Dendritic cell treated with granulocyte-macrophage colony-stimulating factor and Interleukin-4, amounts not matched to agents 40 ng/mL and 50 ng/mL, for 4 days (primary cell): ENCODE results near the gene ZNF511.

Experiments
- H3K27ac Mint-ChIP-seq: one replicate; pipeline ENCODE4 v1.8.0; 2022; ENCODE audit warnings: mild to moderate bottlenecking, mixed read lengths
- H3K27me3 Mint-ChIP-seq: one replicate; pipeline ENCODE4 v1.8.0; 2022; ENCODE audit warnings: mild to moderate bottlenecking, mixed read lengths
- H3K36me3 Mint-ChIP-seq: one replicate; pipeline ENCODE4 v1.8.0; 2022; ENCODE audit warnings: low read depth, mixed read lengths
- H3K4me1 Mint-ChIP-seq: one replicate; pipeline ENCODE4 v1.8.0; 2022; ENCODE audit warnings: low read depth, mixed read lengths
- H3K4me3 Mint-ChIP-seq: one replicate; pipeline ENCODE4 v1.8.0; 2022; ENCODE audit warnings: mild to moderate bottlenecking, moderate library complexity, mixed read lengths
- H3K9me3 Mint-ChIP-seq: one replicate; pipeline ENCODE4 v1.8.0; 2022; ENCODE audit warnings: mixed read lengths
- intact Hi-C: fragments of 100-400 bp; cut with micrococcal nuclease; formaldehyde crosslinking; loops from one replicate; pipeline ENCODE4 v1.15.0; 2022

The ZNF511 gene

GRCh38 chr10:133350283-133350949, 41.7 kb downstream of the ZNF511 start:
- no peaks in the 10 kb centered on the region for H3K9me3 Mint-ChIP-seq
- H3K27me3 Mint-ChIP-seq: peaks cover 33% of the 10 kb centered on the region
- intact Hi-C loops: no loop called here
- H3K4me3 Mint-ChIP-seq: no peak overlapping the region
- peaks cover 6% of the 10 kb centered on the region for H3K4me1 Mint-ChIP-seq
- H3K27ac Mint-ChIP-seq: no peak overlapping the region
- H3K36me3 Mint-ChIP-seq: peaks cover 16% of the 10 kb centered on the region

GRCh38 chr10:133350950-133351329, 42.2 kb downstream of the ZNF511 start:
- H3K27ac Mint-ChIP-seq: no peak overlapping the region
- intact Hi-C loops: no loop called here
- peaks cover 22% of the 10 kb centered on the region for H3K36me3 Mint-ChIP-seq

GRCh38 chr10:133351408-133352318, 42.9 kb downstream of the ZNF511 start:
- no peak overlapping the region for H3K27ac Mint-ChIP-seq
- peaks cover 12% of the 10 kb centered on the region for H3K4me1 Mint-ChIP-seq
- intact Hi-C loops: no loop called here
- H3K4me3 Mint-ChIP-seq: no peak overlapping the region
- H3K27me3 Mint-ChIP-seq: peaks cover 23% of the 10 kb centered on the region
- peaks cover 29% of the 10 kb centered on the region for H3K36me3 Mint-ChIP-seq
- H3K9me3 Mint-ChIP-seq: no peaks in the 10 kb centered on the region

More at GRCh38 chr10:133350950-133351329, 42.2 kb downstream of the ZNF511 start:
- Mint-ChIP-seq H3K4me1 (peaks cover 8% of the 10 kb centered on the region), H3K4me3 (no peak overlapping the region), H3K9me3 (no peaks in the 10 kb centered on the region), H3K27me3 (peaks cover 29% of the 10 kb centered on the region)

DNA sequence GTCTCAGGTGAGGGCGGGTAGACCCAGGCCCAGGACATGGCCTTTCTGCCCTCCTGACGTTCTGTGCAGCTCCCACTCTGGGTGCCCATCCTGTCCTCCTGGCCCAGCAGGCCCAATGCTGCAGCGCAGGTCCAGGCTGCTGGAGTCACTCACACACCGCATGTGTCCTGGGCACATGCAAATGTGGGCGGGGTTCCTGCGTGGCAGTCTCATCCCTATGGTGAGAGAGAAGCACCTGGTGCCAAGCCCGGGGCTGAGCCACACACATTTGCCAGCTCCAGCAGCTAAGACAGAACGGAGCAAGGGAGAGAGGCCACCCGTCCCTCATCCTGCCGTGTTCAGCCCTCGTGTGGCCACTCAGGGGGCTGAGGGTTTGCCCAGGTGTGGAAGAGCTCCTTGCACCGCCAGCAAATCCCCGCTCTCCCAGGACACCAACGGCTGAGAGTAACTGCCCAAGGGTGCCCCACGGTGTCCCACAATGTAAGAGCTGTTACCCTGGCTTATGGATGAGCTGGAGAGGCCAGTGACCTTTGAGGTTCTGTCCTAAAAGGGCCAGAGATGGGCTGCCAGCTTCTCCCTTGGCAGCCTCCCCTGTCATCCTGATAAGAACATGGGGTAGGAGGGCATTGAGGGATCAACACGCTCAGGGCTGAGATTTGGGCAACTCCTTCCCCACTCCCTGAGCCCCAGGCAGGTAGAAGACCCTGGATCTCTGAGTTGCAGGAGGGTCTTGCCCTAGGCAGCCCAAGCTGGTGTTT, 44.7 kb downstream of the ZNF511 start:
- Mint-ChIP-seq H3K36me3 (peaks cover 29% of the 10 kb centered on the region), H3K4me1 (peaks cover 12% of the 10 kb centered on the region), H3K27me3 (peaks cover 13% of the 10 kb centered on the region), H3K27ac (no peak overlapping the region), H3K4me3 (no peak overlapping the region), H3K9me3 (no peaks in the 10 kb centered on the region)
- intact Hi-C loops: no loop called here

DNA sequence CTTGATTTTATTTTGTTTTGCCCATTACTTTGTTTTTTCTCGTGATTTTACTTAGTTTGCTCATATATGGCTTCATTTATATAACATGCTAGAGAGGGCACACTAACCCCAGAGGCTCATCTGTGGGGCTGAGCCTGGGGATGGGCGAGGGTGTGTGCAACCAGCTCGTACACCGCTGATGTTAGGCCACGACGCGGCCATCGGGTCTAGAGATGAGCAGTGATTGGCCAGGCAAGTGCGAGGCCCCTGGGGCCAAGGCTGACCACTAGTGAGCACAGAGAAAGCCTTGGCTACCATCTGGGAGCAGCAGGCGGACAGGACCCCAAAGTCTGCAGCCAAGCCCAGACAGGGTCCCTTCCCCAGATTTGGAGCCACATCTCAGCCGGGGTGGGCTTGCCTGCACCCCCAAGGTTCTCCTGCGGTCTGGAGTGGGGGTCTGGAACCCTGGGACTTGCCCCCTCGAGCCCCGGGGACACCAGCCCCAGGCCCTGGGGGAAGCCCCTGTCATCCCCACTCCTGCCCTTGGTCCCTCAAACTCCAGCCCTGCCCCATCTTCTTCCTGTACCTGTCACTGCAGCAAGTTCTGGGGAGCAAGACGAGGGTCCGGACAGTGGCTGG, 45.4 kb downstream of the ZNF511 start:
- Mint-ChIP-seq H3K4me1 (peaks cover 10% of the 10 kb centered on the region), H3K36me3 (peaks cover 29% of the 10 kb centered on the region), H3K4me3 (no peak overlapping the region), H3K9me3 (no peaks in the 10 kb centered on the region), H3K27ac (no peak overlapping the region), H3K27me3 (peaks cover 11% of the 10 kb centered on the region)
- intact Hi-C loops: no loop called here

DNA sequence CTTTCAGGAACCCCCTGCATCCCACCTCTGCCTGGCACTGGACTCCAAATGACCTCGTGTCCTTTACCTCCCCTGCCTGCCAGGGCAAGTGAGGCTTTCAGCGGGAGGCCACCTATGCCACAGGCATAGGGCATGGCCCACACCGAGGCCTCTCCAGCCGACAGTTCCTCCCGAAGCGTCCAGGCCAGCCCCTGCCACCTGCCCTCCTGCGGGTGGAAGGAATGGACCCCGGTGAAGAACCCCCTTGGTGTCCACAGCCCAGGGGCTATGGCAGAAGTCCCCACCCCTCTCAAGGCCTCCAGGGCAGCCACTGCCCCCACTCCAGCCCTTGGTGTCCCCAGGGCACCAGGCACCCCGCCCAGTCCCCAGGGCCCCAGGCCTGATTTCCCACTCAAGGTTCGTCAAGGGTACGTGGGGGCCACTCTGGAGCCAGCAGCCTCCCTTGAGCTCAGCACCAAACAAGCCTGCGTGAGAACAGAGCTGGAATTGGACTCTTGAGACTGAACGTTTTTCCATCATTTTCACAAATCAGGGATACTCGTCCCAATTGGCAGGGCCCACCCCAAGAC, 46.0 kb downstream of the ZNF511 start:
- Mint-ChIP-seq H3K27ac (no peak overlapping the region), H3K4me3 (no peak overlapping the region)
- intact Hi-C loops: loop anchor here (5.0 kb wide), 1 partner anchor 38 kb away; the partner anchor contains the start of gene MTG1

DNA sequence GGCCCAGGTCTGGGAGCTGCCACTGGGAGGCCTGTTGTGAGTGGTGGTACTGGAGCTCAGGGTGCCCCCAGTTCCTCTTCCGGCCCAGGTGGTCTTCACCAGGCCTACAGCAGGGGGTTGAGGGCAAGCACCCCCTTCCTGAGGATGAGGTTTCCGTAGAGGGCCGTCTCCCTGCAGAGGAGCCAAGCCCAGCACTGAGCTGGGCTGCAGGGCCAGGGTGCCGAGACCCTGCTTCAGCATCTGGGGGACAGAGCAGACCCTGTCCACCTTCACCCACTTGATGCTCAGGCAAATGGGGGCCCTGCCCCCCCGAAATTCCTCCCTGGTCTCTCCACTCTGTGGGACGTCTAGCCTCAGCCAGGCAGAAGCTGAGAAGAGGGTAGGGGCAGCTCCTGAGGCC, 46.6 kb downstream of the ZNF511 start:
- Mint-ChIP-seq H3K4me3 (no peak overlapping the region), H3K27me3 (peaks cover 6% of the 10 kb centered on the region), H3K36me3 (peaks cover 29% of the 10 kb centered on the region), H3K4me1 (peaks cover 6% of the 10 kb centered on the region), H3K27ac (no peak overlapping the region), H3K9me3 (no peaks in the 10 kb centered on the region)
- intact Hi-C loops: loop anchor here (5.0 kb wide), 1 partner anchor 37 kb away; the partner anchor contains the start of gene MTG1

More for the DNA sequence above, 46.0 kb downstream of the ZNF511 start:
- Mint-ChIP-seq H3K9me3 (no peaks in the 10 kb centered on the region), H3K36me3 (peaks cover 29% of the 10 kb centered on the region), H3K27me3 (peaks cover 6% of the 10 kb centered on the region), H3K4me1 (peaks cover 6% of the 10 kb centered on the region)

DNA sequence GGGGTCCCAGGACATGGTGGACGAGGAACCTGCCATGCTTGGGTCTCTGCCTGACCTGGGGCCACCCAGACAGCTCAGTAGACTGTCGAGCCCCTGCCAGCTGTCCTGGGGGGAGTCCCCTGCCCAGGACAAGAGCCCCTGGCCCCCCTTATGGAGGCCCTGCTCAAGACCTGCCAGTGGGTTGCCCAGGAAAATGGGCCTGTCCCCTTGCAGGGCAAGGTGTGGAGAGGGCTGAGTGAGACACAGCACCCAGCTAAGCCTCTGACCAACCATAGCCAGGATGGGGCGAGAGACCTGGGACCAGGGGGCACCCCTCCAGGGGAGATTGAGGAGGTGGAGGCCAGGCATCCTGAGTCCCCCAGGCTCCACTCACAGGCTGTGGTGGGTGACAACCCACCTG, 47.3 kb downstream of the ZNF511 start:
- H3K4me3 Mint-ChIP-seq: peak overlapping the region; percentile 80
- H3K27me3 Mint-ChIP-seq: peaks cover 4% of the 10 kb centered on the region
- H3K27ac Mint-ChIP-seq: peak overlapping the region; percentile 70
- peaks cover 6% of the 10 kb centered on the region for H3K4me1 Mint-ChIP-seq
- intact Hi-C loops: loop anchor here (5.0 kb wide), 1 partner anchor 36 kb away; the partner anchor contains the start of gene MTG1
- H3K9me3 Mint-ChIP-seq: no peaks in the 10 kb centered on the region
- H3K36me3 Mint-ChIP-seq: peaks cover 29% of the 10 kb centered on the region

- Mint-ChIP-seq H3K4me3 (peak overlapping the region; percentile 80), H3K27me3 (no peaks in the 10 kb centered on the region), H3K36me3 (peaks cover 34% of the 10 kb centered on the region), H3K4me1 (peaks cover 11% of the 10 kb centered on the region), H3K9me3 (no peaks in the 10 kb centered on the region), H3K27ac (peak overlapping the region; percentile 80)
- intact Hi-C loops: loop anchor here (5.0 kb wide), 1 partner anchor 36 kb away; the partner anchor contains the start of gene MTG1
These were observed 48.0 kb downstream of the ZNF511 start for GRCh38 chr10:133356549-133357284.

- peaks cover 43% of the 10 kb centered on the region for H3K36me3 Mint-ChIP-seq
These were observed 48.8 kb downstream of the ZNF511 start, which contains the start of gene FUOM for GRCh38 chr10:133357285-133358161. TSS of gene FUOM (minus strand) at chr10:133358019. CDS start at chr10:133358007, 12 bp downstream.

DNA sequence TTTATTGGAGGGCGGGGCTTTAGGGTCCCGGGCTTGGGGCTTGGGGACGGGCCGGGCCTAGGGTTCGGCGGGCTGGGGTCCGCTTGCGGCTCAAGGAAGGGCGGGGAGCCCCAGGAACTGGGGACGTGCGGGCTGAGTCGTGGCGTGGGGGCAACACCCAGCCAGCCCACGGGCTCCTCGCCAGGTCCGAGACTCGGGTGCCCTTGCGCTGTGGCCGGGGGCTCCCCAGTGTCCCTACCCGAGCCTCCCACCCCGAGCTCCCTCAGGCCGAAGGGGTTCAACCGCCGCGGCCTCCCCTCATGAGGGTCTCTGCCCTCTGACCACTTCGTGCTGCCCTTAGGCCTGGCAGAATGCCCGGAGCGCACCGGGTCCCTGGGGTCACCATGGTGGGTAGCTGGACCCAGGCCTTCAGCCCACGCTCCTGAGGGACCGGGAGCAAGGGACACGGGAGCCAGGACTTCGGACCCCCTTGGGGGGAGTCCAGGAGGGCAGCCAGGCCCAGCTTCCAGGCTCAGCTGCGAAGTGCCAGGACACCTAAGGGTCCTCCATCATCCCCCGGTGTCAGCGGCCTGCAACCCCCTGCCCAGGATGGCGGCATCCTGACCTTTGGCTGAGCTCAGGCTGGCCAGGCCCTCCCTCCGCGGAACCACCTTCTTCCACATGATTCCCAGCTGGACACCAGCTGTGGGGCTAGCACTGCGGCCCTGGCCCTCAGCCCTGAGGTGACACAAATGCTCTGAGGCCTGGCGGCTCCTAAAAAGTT, 49.6 kb downstream of the ZNF511 start:
- intact Hi-C loops: loop anchor here (2.0 to 5.0 kb wide), 2 partner anchors 20 to 34 kb away; partner anchors contain the start of genes MTG1 and PAOX
- Mint-ChIP-seq H3K27me3 (no peaks in the 10 kb centered on the region), H3K36me3 (peaks cover 51% of the 10 kb centered on the region), H3K4me1 (peaks cover 16% of the 10 kb centered on the region), H3K9me3 (no peaks in the 10 kb centered on the region), H3K4me3 (no peak overlapping the region), H3K27ac (peak overlapping the region; percentile 80)

More at GRCh38 chr10:133357285-133358161, 48.8 kb downstream of the ZNF511 start, which contains the start of gene FUOM:
- Mint-ChIP-seq H3K4me3 (peak within 1 kb of the TSS; percentile 80), H3K27me3 (no peaks in the 10 kb centered on the region), H3K27ac (peak within 1 kb of the TSS; percentile 80), H3K9me3 (no peaks in the 10 kb centered on the region), H3K4me1 (peaks cover 16% of the 10 kb centered on the region)
- intact Hi-C loops: loop anchor here (2.0 to 5.0 kb wide), 2 partner anchors 21 to 35 kb away; partner anchors contain the start of genes MTG1 and PAOX
